HCT116 (cell line): Measurements from ENCODE around the gene GRK1. TPM values are rescaled to one million over a fixed set of nuclear protein-coding genes. Genes with fewer than 3 reads are reported as not detected.

Experiments
- ATAC-seq: fragments of 200-7000 bp; cut with Tn5 transposase; 2 replicates; pipeline ENCODE4 v1.9.1; 2020; ENCODE audit warnings: mild to moderate bottlenecking, moderate library complexity
- BruUV-seq: library from RNA; stranded (reverse); fragments of 400-500 nt; replicated peaks from 2 replicates; lab custom pipeline; 2021; lab: Mats Ljungman, UMichigan
- CTCF ChIA-PET: fragments of 300-600 bp; sonication (Branson Sonifier 250); formaldehyde crosslinking; loops from one replicate; lab custom pipeline; 2021; ENCODE audit warnings: antibody characterized with exemption; lab: Charles Lee
- POLR2A ChIA-PET: fragments of 300-600, 350-600 bp; sonication (Branson Sonifier 250); formaldehyde crosslinking; loops from one replicate; lab custom pipeline; 2021; ENCODE audit warnings: antibody characterized with exemption; lab: Charles Lee
- RAD21 ChIA-PET, 2 experiments: fragments of 300-600 bp; sonication (Branson Sonifier 250); formaldehyde crosslinking; loops; one replicate each; lab custom pipeline; 2023; ENCODE audit warnings: low total read pairs in 2 of 2; ENCODE audit not compliant: uncharacterized antibody in 2 of 2, unreplicated experiment in 2 of 2, low non-redundant PET in 1 of 2; lab: Charles Lee
- DNase-seq: peaks from one replicate; pipeline ENCODE4 v3.0.0-alpha.2; 2010; ENCODE audit warnings: low read depth, low spot score
- H2AFZ ChIP-seq: fragments of 200-600 bp; shearing (Covaris generic), sonication (generic); 2 replicates; pipeline ENCODE4 v1.6.1; 2017; ENCODE audit warnings: low read depth, mixed run types, mixed read lengths, antibody characterized with exemption, low read length; ENCODE audit not compliant: poor library complexity, severe bottlenecking
- H3K27ac ChIP-seq: 2 replicates; pipeline ENCODE4 v1.5.1; 2012; ENCODE audit warnings: low read depth, low read length
- H3K27me3 ChIP-seq: fragments of 200-600 bp; sonication (generic); 2 replicates; pipeline ENCODE4 v1.6.1; 2016; ENCODE audit warnings: mixed run types, low read length, mixed read lengths; ENCODE audit not compliant: insufficient read depth
- H3K36me3 ChIP-seq, 2 experiments: fragments of 200-500 bp in 1 of 2; fragments of 200-600 bp in 1 of 2; sonication (Bioruptor generic) in 1 of 2; sonication (generic) in 1 of 2; 2 replicates each; pipeline versions ENCODE4 v1.5.1 to v1.6.1; 2014 to 2016; ENCODE audit warnings: low read length in 2 of 2, inconsistent platforms in 1 of 2, mixed read lengths in 1 of 2, mixed run types in 1 of 2; ENCODE audit not compliant: insufficient read depth in 2 of 2, control insufficient read depth in 1 of 2
- H3K4me1 ChIP-seq, 2 experiments: fragments of 200-600 bp in 1 of 2; sonication (generic) in 1 of 2; 2 replicates each; pipeline versions ENCODE4 v1.5.1 to v1.6.1; 2012 to 2017; ENCODE audit warnings: low read length in 2 of 2, inconsistent platforms in 1 of 2, mild to moderate bottlenecking in 1 of 2, mixed read lengths in 1 of 2, mixed run types in 1 of 2, moderate library complexity in 1 of 2; ENCODE audit not compliant: insufficient read depth in 2 of 2, control insufficient read depth in 1 of 2
- H3K4me2 ChIP-seq: fragments of 200-600 bp; sonication (generic); 2 replicates; pipeline ENCODE4 v1.6.1; 2017; ENCODE audit warnings: mixed run types, low read length, mixed read lengths
- H3K4me3 ChIP-seq, 2 experiments: fragments of 200-600 bp in 1 of 2; sonication (generic) in 1 of 2; replicated peaks in 1 of 2; 2 replicates each; pipeline ENCODE4 v1.5.1; 2011 to 2016; ENCODE audit warnings: low read length in 2 of 2, control low read depth in 1 of 2, low read depth in 1 of 2, mild to moderate bottlenecking in 1 of 2, mixed read lengths in 1 of 2, mixed run types in 1 of 2
- H3K79me2 ChIP-seq: fragments of 200-600 bp; sonication (generic); 2 replicates; pipeline ENCODE4 v1.6.1; 2017; ENCODE audit warnings: mild to moderate bottlenecking, mixed run types, low read length, moderate library complexity, mixed read lengths; ENCODE audit not compliant: insufficient read depth
- H3K9ac ChIP-seq: fragments of 200-600 bp; sonication (generic); 2 replicates; pipeline ENCODE4 v1.6.1; 2016; ENCODE audit warnings: low read length, mixed read lengths
- H3K9me2 ChIP-seq: fragments of 200-600 bp; sonication (generic), shearing (Covaris generic); 2 replicates; pipeline ENCODE4 v1.6.1; 2017; ENCODE audit warnings: mixed run types, mild to moderate bottlenecking, moderate library complexity; ENCODE audit not compliant: insufficient read depth
- H3K9me3 ChIP-seq, 2 experiments: fragments of 200-500 bp in 1 of 2; fragments of 200-600 bp in 1 of 2; sonication (Bioruptor generic) in 1 of 2; sonication (generic) in 1 of 2; 2 replicates each; pipeline ENCODE4 v1.6.1; 2014 to 2017; ENCODE audit warnings: low read length in 2 of 2, mixed read lengths in 2 of 2, inconsistent platforms in 1 of 2, low read depth in 1 of 2, mild to moderate bottlenecking in 1 of 2, mixed run types in 1 of 2, moderate library complexity in 1 of 2; ENCODE audit not compliant: control insufficient read depth in 1 of 2, insufficient read depth in 1 of 2
- H4K20me1 ChIP-seq: fragments of 200-600 bp; sonication (generic), shearing (Covaris generic); 2 replicates; pipeline ENCODE4 v1.6.1; 2017; ENCODE audit warnings: mixed run types, mild to moderate bottlenecking, moderate library complexity; ENCODE audit not compliant: insufficient read depth
- CBX3 ChIP-seq: IDR thresholded peaks from 2 replicates; pipeline ENCODE4 v1.6.1; 2012; ENCODE audit warnings: low read depth
- CEBPB ChIP-seq: IDR thresholded peaks from 2 replicates; pipeline ENCODE4 v1.6.1; 2012; ENCODE audit warnings: low read depth
- ELF1 ChIP-seq: IDR thresholded peaks from 2 replicates; pipeline ENCODE4 v1.6.1; 2012; ENCODE audit warnings: low read depth, borderline replicate concordance
- EZH2 ChIP-seq: fragments of 200-600 bp; sonication (generic); IDR thresholded peaks from 2 replicates; pipeline ENCODE4 v1.6.1; 2017; ENCODE audit warnings: antibody characterized with exemption, mixed run types
- EZH2phosphoT487 ChIP-seq: fragments of 200-600 bp; IDR thresholded peaks from 2 replicates; pipeline ENCODE4 v1.6.1; 2018; ENCODE audit warnings: antibody characterized with exemption, borderline replicate concordance
- FOSL1 ChIP-seq: IDR thresholded peaks from 2 replicates; pipeline ENCODE4 v1.6.1; 2012; ENCODE audit warnings: low read depth
- MAX ChIP-seq: IDR thresholded peaks from 2 replicates; pipeline ENCODE4 v1.6.1; 2012
- POLR2A ChIP-seq: IDR thresholded peaks from 2 replicates; pipeline ENCODE4 v1.7.0; 2011; ENCODE audit warnings: borderline replicate concordance; ENCODE audit not compliant: insufficient read depth, insufficient read length; ENCODE audit errors: extremely low read depth
- SP1 ChIP-seq: IDR thresholded peaks from 2 replicates; pipeline ENCODE4 v1.6.1; 2012; ENCODE audit warnings: low read depth
- SRF ChIP-seq: IDR thresholded peaks from 2 replicates; pipeline ENCODE4 v1.6.1; 2012; ENCODE audit warnings: low read depth
- TCF7L2 ChIP-seq: IDR thresholded peaks from 2 replicates; pipeline ENCODE4 v1.7.0; 2011; ENCODE audit warnings: borderline replicate concordance, inconsistent platforms; ENCODE audit not compliant: insufficient read depth, insufficient read length; ENCODE audit errors: extremely low read depth
- YY1 ChIP-seq: IDR thresholded peaks from 2 replicates; pipeline ENCODE4 v1.6.1; 2011; ENCODE audit warnings: low read length, low read depth, moderate library complexity, mild to moderate bottlenecking; ENCODE audit not compliant: insufficient replicate concordance; ENCODE audit errors: extremely low read depth
- ZFX ChIP-seq: fragments of 450-650 bp; IDR thresholded peaks from 2 replicates; pipeline ENCODE4 v1.6.1; 2017
- ZNF274 ChIP-seq: fragments of 200-500 bp; sonication (Bioruptor generic); IDR thresholded peaks from 2 replicates; pipeline ENCODE4 v1.6.1; 2014; ENCODE audit warnings: mild to moderate bottlenecking, low read depth, low read length, inconsistent platforms
- intact Hi-C: fragments of 100-400 bp; cut with micrococcal nuclease; formaldehyde crosslinking; loops from 2 replicates; pipeline ENCODE4 v1.10.0; 2022
- total RNA-seq: library from RNA; stranded (reverse); gene quantifications from one replicate; pipeline ENCODE4 v1.2.1, GENCODE V29; 2021; ENCODE audit not compliant: unreplicated experiment
- TF ChIP-seq, protein P1 (sequence below), 3 experiments: fragments of 200-600 bp in 1 of 3; sonication (generic) in 1 of 3; IDR thresholded peaks in 2 of 3; conservative IDR thresholded peaks in 1 of 3; 2 replicates each; pipeline ENCODE4 v1.5.1; 2012 to 2017; ENCODE audit warnings: low read depth in 2 of 3, low read length in 2 of 3, antibody characterized with exemption in 1 of 3, borderline replicate concordance in 1 of 3, control low read depth in 1 of 3, mild to moderate bottlenecking in 1 of 3, mixed read lengths in 1 of 3, mixed run types in 1 of 3, moderate library complexity in 1 of 3; ENCODE audit not compliant: insufficient read depth in 1 of 3
- TF ChIP-seq, protein P2 (sequence below): IDR thresholded peaks from 2 replicates; pipeline ENCODE4 v1.6.1; 2011; ENCODE audit warnings: mild to moderate bottlenecking, low read length, moderate library complexity; ENCODE audit not compliant: insufficient replicate concordance; ENCODE audit errors: extremely low read depth

Gene GRK1
- total RNA-seq, 1 experiment from 2014 or later = not detected

- Histone ChIP-seq H3K4me3 (no peak overlapping the region), H3K9me3 (no peaks in the 10 kb centered on the region), H3K4me2 (no peak overlapping the region), H3K79me2 (peaks cover 97% of the 10 kb centered on the region), H3K4me1 (no peaks in the 10 kb centered on the region), H3K9me2 (no peaks in the 10 kb centered on the region), H3K27me3 (no peaks in the 10 kb centered on the region), H3K27ac (no peak overlapping the region; the same call in 1 of the 2 replicates), H3K9ac (no peak overlapping the region)
- RAD21 ChIA-PET = no interaction called here
- ATAC-seq = no peak
- TF ChIP-seq, protein P1, sequence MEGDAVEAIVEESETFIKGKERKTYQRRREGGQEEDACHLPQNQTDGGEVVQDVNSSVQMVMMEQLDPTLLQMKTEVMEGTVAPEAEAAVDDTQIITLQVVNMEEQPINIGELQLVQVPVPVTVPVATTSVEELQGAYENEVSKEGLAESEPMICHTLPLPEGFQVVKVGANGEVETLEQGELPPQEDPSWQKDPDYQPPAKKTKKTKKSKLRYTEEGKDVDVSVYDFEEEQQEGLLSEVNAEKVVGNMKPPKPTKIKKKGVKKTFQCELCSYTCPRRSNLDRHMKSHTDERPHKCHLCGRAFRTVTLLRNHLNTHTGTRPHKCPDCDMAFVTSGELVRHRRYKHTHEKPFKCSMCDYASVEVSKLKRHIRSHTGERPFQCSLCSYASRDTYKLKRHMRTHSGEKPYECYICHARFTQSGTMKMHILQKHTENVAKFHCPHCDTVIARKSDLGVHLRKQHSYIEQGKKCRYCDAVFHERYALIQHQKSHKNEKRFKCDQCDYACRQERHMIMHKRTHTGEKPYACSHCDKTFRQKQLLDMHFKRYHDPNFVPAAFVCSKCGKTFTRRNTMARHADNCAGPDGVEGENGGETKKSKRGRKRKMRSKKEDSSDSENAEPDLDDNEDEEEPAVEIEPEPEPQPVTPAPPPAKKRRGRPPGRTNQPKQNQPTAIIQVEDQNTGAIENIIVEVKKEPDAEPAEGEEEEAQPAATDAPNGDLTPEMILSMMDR (IDR thresholded peaks at IDR 0.05 in 2 of 3, conservative IDR thresholded peaks at IDR 0.05 in 1 of 3; ENCODE audit: borderline replicate concordance in 1 of 3, insufficient read depth in 1 of 3, low read depth in 2 of 3, low read length in 2 of 3) = no peak
- no peak for TF ChIP-seq FOSL1
- TF ChIP-seq CBX3 = no peak
- TF ChIP-seq YY1 = no peak
- TF ChIP-seq, protein P2, sequence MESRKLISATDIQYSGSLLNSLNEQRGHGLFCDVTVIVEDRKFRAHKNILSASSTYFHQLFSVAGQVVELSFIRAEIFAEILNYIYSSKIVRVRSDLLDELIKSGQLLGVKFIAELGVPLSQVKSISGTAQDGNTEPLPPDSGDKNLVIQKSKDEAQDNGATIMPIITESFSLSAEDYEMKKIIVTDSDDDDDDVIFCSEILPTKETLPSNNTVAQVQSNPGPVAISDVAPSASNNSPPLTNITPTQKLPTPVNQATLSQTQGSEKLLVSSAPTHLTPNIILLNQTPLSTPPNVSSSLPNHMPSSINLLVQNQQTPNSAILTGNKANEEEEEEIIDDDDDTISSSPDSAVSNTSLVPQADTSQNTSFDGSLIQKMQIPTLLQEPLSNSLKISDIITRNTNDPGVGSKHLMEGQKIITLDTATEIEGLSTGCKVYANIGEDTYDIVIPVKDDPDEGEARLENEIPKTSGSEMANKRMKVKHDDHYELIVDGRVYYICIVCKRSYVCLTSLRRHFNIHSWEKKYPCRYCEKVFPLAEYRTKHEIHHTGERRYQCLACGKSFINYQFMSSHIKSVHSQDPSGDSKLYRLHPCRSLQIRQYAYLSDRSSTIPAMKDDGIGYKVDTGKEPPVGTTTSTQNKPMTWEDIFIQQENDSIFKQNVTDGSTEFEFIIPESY = no peak
- TF ChIP-seq EZH2 = no peak
- TF ChIP-seq CEBPB = no peak
- no peak for TF ChIP-seq ELF1
- no peak for TF ChIP-seq SP1
- no peak for TF ChIP-seq ZFX
- no peak for TF ChIP-seq POLR2A
- TF ChIP-seq EZH2phosphoT487 = no peak
- TF ChIP-seq MAX = no peak
- TF ChIP-seq SRF = no peak
- TF ChIP-seq TCF7L2 = no peak
- TF ChIP-seq ZNF274 = no peak
- TF ChIP-seq, all 23 proteins: peak for 0
- no TSS peak for BruUV-seq
- ChIA-PET POLR2A (no interaction called here), CTCF (no interaction called here)
- Histone ChIP-seq H3K36me3 (peaks cover 17 to 44% of the 10 kb centered on the region in 2 experiments), H4K20me1 (peaks cover 9% of the 10 kb centered on the region; the same call in 1 of the 2 replicates), H2AFZ (no peak overlapping the region)
- no peak for DNase-seq
- intact Hi-C loops = no loop called here
These were observed 43.4 kb upstream of the GRK1 start for GRCh38 chr13:113623491-113624234.
